Medulla oblongata (tissue), 1 donor: ENCODE results near the gene TMEM259.

Experiments used
- DNase-seq: peaks from one replicate; pipeline ENCODE4 v3.0.0-alpha.2; 2015; ENCODE audit errors: extremely low spot score

The TMEM259 gene

GRCh38 chr19:962683-963400 is 58.1 kb downstream of the TMEM259 start:
- DNase-seq, result no peak

GRCh38 chr19:961866-962620 is 58.9 kb downstream of the TMEM259 start:
- DNase-seq, result no peak

- no peak for DNase-seq
Observed at GRCh38 chr19:960601-960938, 60.4 kb downstream of the TMEM259 start.

- no peak for DNase-seq
Observed at GRCh38 chr19:960020-960419, 60.9 kb downstream of the TMEM259 start.
